ENCODE measurements around the gene CD151.

The CD151 gene

GRCh38 chr11:794013-794765 lies 38.6 kb upstream of the CD151 start:
- no peak overlapping the region for H3K4me3 ChIP-seq (ENCODE audit: low read depth, low read length)

GRCh38 chr11:794766-795633 lies 37.8 kb upstream of the CD151 start:
- H3K4me3 ChIP-seq (ENCODE audit: low read depth, low read length): peak overlapping the region; percentile 83
- TF ChIP-seq CTCF (IDR thresholded peaks at IDR 0.05; ENCODE audit: borderline replicate concordance, insufficient read depth, low read depth, low read length): no peak

More at GRCh38 chr11:794013-794765, 38.6 kb upstream of the CD151 start:
- no peak for TF ChIP-seq CTCF (IDR thresholded peaks at IDR 0.05; ENCODE audit: borderline replicate concordance, insufficient read depth, low read depth, low read length)

GRCh38 chr11:795634-796564 lies 36.9 kb upstream of the CD151 start:
- peak overlapping the region; percentile 83 for H3K4me3 ChIP-seq (ENCODE audit: low read depth, low read length)
- no peak for TF ChIP-seq CTCF (IDR thresholded peaks at IDR 0.05; ENCODE audit: borderline replicate concordance, insufficient read depth, low read depth, low read length)

- no peak for TF ChIP-seq CTCF (IDR thresholded peaks at IDR 0.05; ENCODE audit: borderline replicate concordance, insufficient read depth, low read depth, low read length)
- H3K4me3 ChIP-seq (ENCODE audit: low read depth, low read length): peak overlapping the region; percentile 83
Observed at GRCh38 chr11:796565-797295, 36.0 kb upstream of the CD151 start.

- no peak for TF ChIP-seq CTCF (IDR thresholded peaks at IDR 0.05; ENCODE audit: borderline replicate concordance, insufficient read depth, low read depth, low read length)
Observed at GRCh38 chr11:797296-798092, 35.3 kb upstream of the CD151 start.

More at GRCh38 chr11:797296-798092, 35.3 kb upstream of the CD151 start:
- peak overlapping the region; percentile 83 for H3K4me3 ChIP-seq (ENCODE audit: low read depth, low read length)

Measured in GM12875 (cell line).